Stomach (tissue), 4 donors: ENCODE results near the gene ROGDI.

Source experiments
- CTCF ChIP-seq, 7 experiments: fragments of 450-650 bp in 4 of 7; fragments of 200-600 bp in 3 of 7; sonication (generic) in 3 of 7; IDR thresholded peaks; one replicate each; pipeline ENCODE4 v1.5.1; 2016 to 2019; ENCODE audit warnings: antibody characterized with exemption in 7 of 7, control low read depth in 2 of 7, mild to moderate bottlenecking in 1 of 7
- EP300 ChIP-seq: sonication (generic); formaldehyde crosslinking; IDR thresholded peaks from one replicate; pipeline ENCODE4 v1.6.1; 2017; ENCODE audit warnings: antibody characterized with exemption

GRCh38 chr16:4787627-4788482 is 14.6 kb downstream of the ROGDI start, which contains the start of gene SEPTIN12:
- no peak for TF ChIP-seq EP300
- no peak for TF ChIP-seq CTCF (IDR thresholded peaks at IDR 0.05)
